ENCODE results near the gene EFCAB7.

The EFCAB7 gene

DNA sequence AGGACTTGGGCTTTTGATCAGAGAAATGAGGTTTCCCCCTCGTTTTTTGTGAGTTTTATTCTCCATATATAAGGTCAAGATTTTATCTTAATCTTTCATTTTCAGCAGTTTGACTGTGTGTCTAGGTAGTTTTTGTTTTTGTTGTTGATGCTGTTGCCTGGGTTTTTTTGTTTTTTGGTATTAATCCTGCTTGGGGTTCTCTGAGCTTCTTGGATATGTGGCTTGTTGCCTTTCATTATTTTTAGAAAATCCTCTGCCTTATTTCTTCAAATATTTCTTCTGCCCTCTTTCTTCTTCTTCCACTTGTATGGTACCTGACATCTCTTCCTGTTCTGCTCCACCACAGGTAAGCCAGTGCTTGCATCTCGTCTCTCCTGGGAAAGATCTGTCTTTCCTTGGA is 25.0 kb downstream of the EFCAB7 start:
- no peaks in the 10 kb centered on the region for H3K27me3 ChIP-seq (ENCODE audit: low read length)
- no peaks in the 10 kb centered on the region for H4K20me1 ChIP-seq (ENCODE audit: low read depth, low read length)
- no peak overlapping the region for H3K4me2 ChIP-seq (ENCODE audit: low read depth, low read length, poor library complexity, severe bottlenecking)
- H3K9me3 ChIP-seq (ENCODE audit: insufficient read depth, low read length) = no peaks in the 10 kb centered on the region
- no peak overlapping the region for H3K9ac ChIP-seq (ENCODE audit: low read length)
- no peaks in the 10 kb centered on the region; the same call in 1 of the 2 replicates for H3K36me3 ChIP-seq (ENCODE audit: low read length)
- no peaks in the 10 kb centered on the region for H3K79me2 ChIP-seq (ENCODE audit: insufficient read depth, low read length)
- no peak overlapping the region for H3K4me3 ChIP-seq (ENCODE audit: insufficient read depth, low read length, poor library complexity, severe bottlenecking)
- no peak overlapping the region for H3K27ac ChIP-seq (ENCODE audit: low read depth, low read length)
- H2AFZ ChIP-seq (ENCODE audit: low read depth, low read length, severe bottlenecking) = no peak overlapping the region
- H3F3A ChIP-seq (ENCODE audit: insufficient read depth) = no peaks in the 10 kb centered on the region
- no peak for TF ChIP-seq EZH2phosphoT487 (conservative IDR thresholded peaks at IDR 0.05; ENCODE audit: low read length)
- no peak for TF ChIP-seq CTCF (IDR thresholded peaks at IDR 0.05; ENCODE audit: insufficient read depth, low read length, poor library complexity, severe bottlenecking)
- no peaks in the 10 kb centered on the region for H3K9me2 ChIP-seq (replicated peaks; ENCODE audit: insufficient read depth, low read length)

DNA sequence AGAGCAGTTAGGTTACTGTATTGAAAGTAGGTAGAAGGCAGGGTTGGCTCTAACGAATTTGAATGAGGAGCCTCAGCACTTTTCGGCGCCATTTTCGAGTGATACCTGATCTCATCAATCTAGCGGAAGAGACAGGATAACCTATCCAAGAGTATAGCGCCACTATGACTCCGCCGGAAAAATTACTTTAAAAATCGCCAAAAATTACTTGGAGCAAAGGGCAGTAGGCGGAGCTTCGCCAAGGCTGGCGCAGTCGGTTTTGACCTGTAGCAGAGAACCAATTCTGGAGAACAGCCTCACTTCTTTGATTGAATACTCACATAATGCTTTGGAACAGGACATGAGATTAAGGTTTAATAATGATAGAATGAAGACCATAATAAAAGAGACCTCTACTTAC is 25.6 kb downstream of the EFCAB7 start:
- no peaks in the 10 kb centered on the region for H4K20me1 ChIP-seq (ENCODE audit: low read depth, low read length)
- no peak overlapping the region for H2AFZ ChIP-seq (ENCODE audit: low read depth, low read length, severe bottlenecking)
- H3K9ac ChIP-seq (ENCODE audit: low read length) = no peak overlapping the region
- H3K79me2 ChIP-seq (ENCODE audit: insufficient read depth, low read length) = no peaks in the 10 kb centered on the region
- H3K27me3 ChIP-seq (ENCODE audit: low read length) = no peaks in the 10 kb centered on the region
- H3K36me3 ChIP-seq (ENCODE audit: low read length) = no peaks in the 10 kb centered on the region; the same call in 1 of the 2 replicates
- no peak overlapping the region for H3K4me2 ChIP-seq (ENCODE audit: low read depth, low read length, poor library complexity, severe bottlenecking)
- TF ChIP-seq EZH2phosphoT487 (conservative IDR thresholded peaks at IDR 0.05; ENCODE audit: low read length) (no peak), CTCF (IDR thresholded peaks at IDR 0.05; ENCODE audit: insufficient read depth, low read length, poor library complexity, severe bottlenecking) (no peak)
- no peak overlapping the region for H3K4me3 ChIP-seq (ENCODE audit: insufficient read depth, low read length, poor library complexity, severe bottlenecking)
- no peaks in the 10 kb centered on the region for H3K9me2 ChIP-seq (replicated peaks; ENCODE audit: insufficient read depth, low read length)
- no peaks in the 10 kb centered on the region for H3K9me3 ChIP-seq (ENCODE audit: insufficient read depth, low read length)
- no peak overlapping the region for H3K27ac ChIP-seq (ENCODE audit: low read depth, low read length)
- H3F3A ChIP-seq (ENCODE audit: insufficient read depth) = no peaks in the 10 kb centered on the region

- H3K79me2 ChIP-seq (ENCODE audit: insufficient read depth, low read length) = no peaks in the 10 kb centered on the region
- no peaks in the 10 kb centered on the region for H3K36me3 ChIP-seq (ENCODE audit: low read length)
- no peak overlapping the region for H3K27ac ChIP-seq (ENCODE audit: low read depth, low read length)
- H3K4me2 ChIP-seq (ENCODE audit: low read depth, low read length, poor library complexity, severe bottlenecking) = no peak overlapping the region
- no peaks in the 10 kb centered on the region for H3K9me3 ChIP-seq (ENCODE audit: insufficient read depth, low read length)
- H3F3A ChIP-seq (ENCODE audit: insufficient read depth) = 0 out of 2 replicates have a peak, but pooled peaks cover 3% of the 10 kb centered on the region
- no peak overlapping the region for H3K4me3 ChIP-seq (ENCODE audit: insufficient read depth, low read length, poor library complexity, severe bottlenecking)
- H4K20me1 ChIP-seq (ENCODE audit: low read depth, low read length) = no peaks in the 10 kb centered on the region
- H3K9ac ChIP-seq (ENCODE audit: low read length) = no peak overlapping the region
- H3K27me3 ChIP-seq (ENCODE audit: low read length) = no peaks in the 10 kb centered on the region
- TF ChIP-seq CTCF (IDR thresholded peaks at IDR 0.05; ENCODE audit: insufficient read depth, low read length, poor library complexity, severe bottlenecking) = no peak
- TF ChIP-seq EZH2phosphoT487 (conservative IDR thresholded peaks at IDR 0.05; ENCODE audit: low read length) = no peak
- H2AFZ ChIP-seq (ENCODE audit: low read depth, low read length, severe bottlenecking) = no peak overlapping the region
- no peaks in the 10 kb centered on the region for H3K9me2 ChIP-seq (replicated peaks; ENCODE audit: insufficient read depth, low read length)
These were observed 32.2 kb downstream of the EFCAB7 start for GRCh38 chr1:63555480-63555879.
